ENCODE data around the gene AGA.

Gene AGA

GRCh38 chr4:177391287-177391686, 51.0 kb downstream of the AGA start:
- FAIRE-seq = no peak
- no peak for DNase-seq (ENCODE audit: low spot score)

GRCh38 chr4:177386278-177386815, 55.9 kb downstream of the AGA start:
- FAIRE-seq = no peak
- DNase-seq (ENCODE audit: low spot score) = no peak

GRCh38 chr4:177385576-177386277, 56.5 kb downstream of the AGA start:
- FAIRE-seq = no peak
- no peak for DNase-seq (ENCODE audit: low spot score)

- DNase-seq (ENCODE audit: low spot score) = no peak
- FAIRE-seq = no peak
Observed at GRCh38 chr4:177384856-177385397, 57.3 kb downstream of the AGA start.

- FAIRE-seq (no peak), DNase-seq (ENCODE audit: low spot score) (no peak)
Observed at GRCh38 chr4:177381762-177382310, 60.4 kb downstream of the AGA start.
